H9 (cell line): ENCODE results near the gene PHLDA2. TPM values are rescaled to one million over a fixed set of nuclear protein-coding genes. Genes with fewer than 3 reads are reported as not detected.
A peak's percentile ranks its signal among the peaks of the same experiment; 100 is the strongest.

Experiments used
- DNase-seq: peaks from one replicate; pipeline ENCODE4 v3.0.0-alpha.2; 2017
- H2AFZ ChIP-seq: one replicate; pipeline ENCODE4 v1.6.1; 2013; ENCODE audit warnings: mild to moderate bottlenecking, low read length, control low read depth, moderate library complexity
- H2AK5ac ChIP-seq: 2 replicates; pipeline ENCODE4 v1.6.1; 2013; ENCODE audit warnings: low read length, control low read depth, mixed read lengths; ENCODE audit not compliant: insufficient read length
- H2BK120ac ChIP-seq: one replicate; pipeline ENCODE4 v1.6.1; 2013; ENCODE audit warnings: low read depth, mild to moderate bottlenecking, low read length, control low read depth, inconsistent platforms; ENCODE audit not compliant: poor library complexity, severe bottlenecking
- H2BK12ac ChIP-seq: 2 replicates; pipeline ENCODE4 v1.6.1; 2013; ENCODE audit warnings: low read length, control low read depth, mixed read lengths, low read depth; ENCODE audit not compliant: insufficient read length
- H2BK15ac ChIP-seq: 2 replicates; pipeline ENCODE4 v1.6.1; 2013; ENCODE audit warnings: low read depth, low read length, control low read depth
- H2BK20ac ChIP-seq: one replicate; pipeline ENCODE4 v1.6.1; 2013; ENCODE audit warnings: low read depth, mild to moderate bottlenecking, low read length, control low read depth, inconsistent platforms; ENCODE audit not compliant: poor library complexity, severe bottlenecking
- H2BK5ac ChIP-seq: 2 replicates; pipeline ENCODE4 v1.6.1; 2013; ENCODE audit warnings: low read length, control low read depth, mixed read lengths; ENCODE audit not compliant: insufficient read length
- H3K14ac ChIP-seq: 2 replicates; pipeline ENCODE4 v1.6.1; 2013; ENCODE audit warnings: low read length, control low read depth; ENCODE audit not compliant: insufficient read depth
- H3K18ac ChIP-seq: 2 replicates; pipeline ENCODE4 v1.6.1; 2013; ENCODE audit warnings: low read depth, mild to moderate bottlenecking, mixed read lengths, low read length, control low read depth; ENCODE audit not compliant: insufficient read length
- H3K23ac ChIP-seq: 2 replicates; pipeline ENCODE4 v1.6.1; 2013; ENCODE audit warnings: low read length, control low read depth, mixed read lengths, low read depth; ENCODE audit not compliant: insufficient read length
- H3K23me2 ChIP-seq: 2 replicates; pipeline ENCODE4 v1.6.1; 2013; ENCODE audit warnings: low read depth, mild to moderate bottlenecking, mixed read lengths, low read length, control low read depth; ENCODE audit not compliant: insufficient read length, poor library complexity, severe bottlenecking
- H3K27ac ChIP-seq: 2 replicates; pipeline ENCODE4 v1.5.1; 2013; ENCODE audit warnings: low read length, control low read depth, mixed read lengths, low read depth; ENCODE audit not compliant: insufficient read length
- H3K27me3 ChIP-seq: 2 replicates; pipeline ENCODE4 v1.6.1; 2013; ENCODE audit warnings: low read length, control low read depth, inconsistent platforms; ENCODE audit not compliant: insufficient read depth
- H3K4ac ChIP-seq: 2 replicates; pipeline ENCODE4 v1.6.1; 2013; ENCODE audit warnings: low read depth, mild to moderate bottlenecking, control low read depth, inconsistent platforms, low read length, moderate library complexity
- H3K4me1 ChIP-seq: 2 replicates; pipeline ENCODE4 v1.6.1; 2013; ENCODE audit warnings: low read length, control low read depth, inconsistent platforms; ENCODE audit not compliant: insufficient read depth
- H3K4me2 ChIP-seq: 2 replicates; pipeline ENCODE4 v1.6.1; 2013; ENCODE audit warnings: low read length, control low read depth, mixed read lengths; ENCODE audit not compliant: insufficient read length, insufficient read depth
- H3K56ac ChIP-seq: 2 replicates; pipeline ENCODE4 v1.6.1; 2013; ENCODE audit warnings: low read depth, mild to moderate bottlenecking, mixed read lengths, low read length, control low read depth; ENCODE audit not compliant: insufficient read length
- H3K79me1 ChIP-seq: 2 replicates; pipeline ENCODE4 v1.6.1; 2013; ENCODE audit warnings: low read depth, mild to moderate bottlenecking, moderate library complexity, low read length, control low read depth, inconsistent platforms; ENCODE audit not compliant: insufficient read depth, poor library complexity, severe bottlenecking
- H3K79me2 ChIP-seq: 2 replicates; pipeline ENCODE4 v1.6.1; 2013; ENCODE audit warnings: low read length, control low read depth, inconsistent platforms; ENCODE audit not compliant: insufficient read depth
- H3K9ac ChIP-seq: 2 replicates; pipeline ENCODE4 v1.6.1; 2013; ENCODE audit warnings: low read length, control low read depth, mixed read lengths; ENCODE audit not compliant: insufficient read length; ENCODE audit errors: extremely low read depth
- H3K9me3 ChIP-seq: one replicate; pipeline ENCODE4 v1.6.1; 2013; ENCODE audit warnings: low read depth, low read length, inconsistent platforms; ENCODE audit not compliant: control insufficient read depth
- H3T11ph ChIP-seq: one replicate; pipeline ENCODE4 v1.6.1; 2013; ENCODE audit warnings: mild to moderate bottlenecking, low read length, control low read depth, inconsistent platforms
- H4K20me1 ChIP-seq: one replicate; pipeline ENCODE4 v1.6.1; 2013; ENCODE audit not compliant: control insufficient read depth, insufficient read length, insufficient read depth
- H4K5ac ChIP-seq: 2 replicates; pipeline ENCODE4 v1.6.1; 2013; ENCODE audit warnings: low read depth, mild to moderate bottlenecking, mixed read lengths, low read length, control low read depth; ENCODE audit not compliant: insufficient read length
- H4K8ac ChIP-seq: replicated peaks from 2 replicates; pipeline ENCODE4 v1.6.1; 2013; ENCODE audit warnings: low read length, control low read depth, mixed read lengths, low read depth; ENCODE audit not compliant: insufficient read length
- H4K91ac ChIP-seq: 2 replicates; pipeline ENCODE4 v1.6.1; 2013; ENCODE audit warnings: low read depth, mild to moderate bottlenecking, moderate library complexity, mixed read lengths, low read length, control low read depth; ENCODE audit not compliant: insufficient read length
- H3K27ac Mint-ChIP-seq, 3 experiments: 2 replicates in 2 of 3; 3 replicates in 1 of 3; pipeline ENCODE4 v1.8.0; 2020 to 2021; ENCODE audit warnings: mixed read lengths in 3 of 3, mild to moderate bottlenecking in 1 of 3, moderate library complexity in 1 of 3
- H3K27me3 Mint-ChIP-seq: 2 replicates; pipeline ENCODE4 v1.8.0; 2021; ENCODE audit warnings: low read depth, mild to moderate bottlenecking, moderate library complexity, mixed read lengths
- H3K36me3 Mint-ChIP-seq, 3 experiments: 2 replicates in 2 of 3; 3 replicates in 1 of 3; pipeline ENCODE4 v1.8.0; 2020 to 2021; ENCODE audit warnings: low read depth in 3 of 3, mixed read lengths in 3 of 3; ENCODE audit not compliant: insufficient read depth in 1 of 3
- H3K4me1 Mint-ChIP-seq, 2 experiments: 2 replicates each; pipeline ENCODE4 v1.8.0; 2020; ENCODE audit warnings: mixed read lengths in 2 of 2
- H3K4me3 Mint-ChIP-seq, 2 experiments: 2 replicates in 1 of 2; 3 replicates in 1 of 2; pipeline ENCODE4 v1.8.0; 2020 to 2021; ENCODE audit warnings: mild to moderate bottlenecking in 2 of 2, mixed read lengths in 2 of 2, moderate library complexity in 1 of 2
- H3K9me3 Mint-ChIP-seq, 2 experiments: 2 replicates in 1 of 2; 3 replicates in 1 of 2; pipeline ENCODE4 v1.8.0; 2020; ENCODE audit warnings: mild to moderate bottlenecking in 2 of 2, mixed read lengths in 2 of 2, moderate library complexity in 1 of 2
- WGBS: extraction: QIAGEN DNeasy Blood & Tissue Kit; methylation state at CpG from one replicate; pipeline ENCODE4 v1.1.7; 2013; ENCODE audit warnings: missing lambda C conversion rate, low lambda C conversion rate, mixed read lengths; ENCODE audit not compliant: insufficient read length; ENCODE audit errors: extremely low coverage; 5-methylcytosine and 5-hydroxymethylcytosine counted together
- total RNA-seq: library from RNA; stranded (reverse); gene quantifications from 2 replicates; pipeline ENCODE4 v1.2.1, GENCODE V29; 2021
- TF ChIP-seq, protein P1 (sequence below): fragments of 200-600 bp; sonication (generic); conservative IDR thresholded peaks from 3 replicates; pipeline ENCODE4 v1.8.0; 2021; ENCODE audit warnings: antibody characterized with exemption, mild to moderate bottlenecking

Gene PHLDA2
- total RNA-seq, 1 experiment from 2014 or later, result 42.8 TPM

DNA sequence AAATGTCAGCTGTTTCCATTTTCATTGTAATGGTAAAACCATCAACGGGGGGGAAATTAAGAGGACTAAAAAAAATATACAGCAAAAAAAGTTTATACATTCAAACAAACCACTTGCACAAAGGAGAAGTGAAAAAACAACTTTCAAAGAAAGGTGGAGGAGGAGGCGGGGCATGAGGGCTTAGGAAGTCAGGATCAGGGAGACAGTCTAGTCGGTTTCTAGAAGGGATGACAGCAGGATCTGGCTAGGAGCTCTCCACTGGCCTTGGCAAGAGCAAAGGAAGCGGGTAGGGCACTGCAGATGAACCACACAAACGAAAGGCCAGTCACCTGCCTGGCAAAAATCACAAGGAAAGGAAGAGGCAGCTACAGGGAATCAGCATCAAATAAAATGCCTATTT lies 31.9 kb upstream of the PHLDA2 start:
- no CpG with 5 or more reads among the region's 5 CpGs for WGBS
- no peaks in the 10 kb centered on the region for H3K27me3 Mint-ChIP-seq
- H3K14ac ChIP-seq, result no peak overlapping the region
- no peaks in the 10 kb centered on the region for H3K79me1 ChIP-seq
- H2BK20ac ChIP-seq, result no peak overlapping the region
- no peak overlapping the region for H3K4ac ChIP-seq
- H2BK12ac ChIP-seq, result no peak overlapping the region
- no peak overlapping the region for H3K56ac ChIP-seq
- H4K5ac ChIP-seq, result no peak overlapping the region
- no peak overlapping the region for H4K91ac ChIP-seq
- no peak overlapping the region for H2AK5ac ChIP-seq
- no peak overlapping the region for H2BK5ac ChIP-seq
- peaks cover 31 to 33% of the 10 kb centered on the region in 2 experiments for H3K4me1 Mint-ChIP-seq
- no peaks in the 10 kb centered on the region for H4K20me1 ChIP-seq
- TF ChIP-seq, protein P1, sequence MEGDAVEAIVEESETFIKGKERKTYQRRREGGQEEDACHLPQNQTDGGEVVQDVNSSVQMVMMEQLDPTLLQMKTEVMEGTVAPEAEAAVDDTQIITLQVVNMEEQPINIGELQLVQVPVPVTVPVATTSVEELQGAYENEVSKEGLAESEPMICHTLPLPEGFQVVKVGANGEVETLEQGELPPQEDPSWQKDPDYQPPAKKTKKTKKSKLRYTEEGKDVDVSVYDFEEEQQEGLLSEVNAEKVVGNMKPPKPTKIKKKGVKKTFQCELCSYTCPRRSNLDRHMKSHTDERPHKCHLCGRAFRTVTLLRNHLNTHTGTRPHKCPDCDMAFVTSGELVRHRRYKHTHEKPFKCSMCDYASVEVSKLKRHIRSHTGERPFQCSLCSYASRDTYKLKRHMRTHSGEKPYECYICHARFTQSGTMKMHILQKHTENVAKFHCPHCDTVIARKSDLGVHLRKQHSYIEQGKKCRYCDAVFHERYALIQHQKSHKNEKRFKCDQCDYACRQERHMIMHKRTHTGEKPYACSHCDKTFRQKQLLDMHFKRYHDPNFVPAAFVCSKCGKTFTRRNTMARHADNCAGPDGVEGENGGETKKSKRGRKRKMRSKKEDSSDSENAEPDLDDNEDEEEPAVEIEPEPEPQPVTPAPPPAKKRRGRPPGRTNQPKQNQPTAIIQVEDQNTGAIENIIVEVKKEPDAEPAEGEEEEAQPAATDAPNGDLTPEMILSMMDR, result no peak
- no peak overlapping the region for H3K18ac ChIP-seq
- H2AFZ ChIP-seq, result no peak overlapping the region
- H3K4me2 ChIP-seq, result no peak overlapping the region
- H3K4me3 Mint-ChIP-seq, result no peak overlapping the region
- H3K23ac ChIP-seq, result no peak overlapping the region
- peak overlapping the region; percentile 6 to 91 (median 80); a peak in 4 of 7 replicates for H3K27ac Mint-ChIP-seq
- H3K4me1 ChIP-seq, result peaks cover 4% of the 10 kb centered on the region; the same call in 1 of the 2 replicates
- H3K23me2 ChIP-seq, result no peaks in the 10 kb centered on the region
- H3K27ac ChIP-seq, result no peak overlapping the region
- H2BK15ac ChIP-seq, result no peak overlapping the region
- peaks cover under 1% of the 10 kb centered on the region for H3K79me2 ChIP-seq
- H3K9ac ChIP-seq, result no peak overlapping the region
- H3K9me3 ChIP-seq, result no peaks in the 10 kb centered on the region
- no peak for DNase-seq
- H2BK120ac ChIP-seq, result no peak overlapping the region
- no peak overlapping the region for H3T11ph ChIP-seq
- H3K9me3 Mint-ChIP-seq, result no peaks in the 10 kb centered on the region
- H3K36me3 Mint-ChIP-seq, result peaks cover 58 to 94% (median 82%) of the 10 kb centered on the region in 3 experiments
- no peak overlapping the region for H4K8ac ChIP-seq
- no peaks in the 10 kb centered on the region for H3K27me3 ChIP-seq
